Glutamatergic neuron (in vitro differentiated cells): ENCODE measurements around the gene ZFR. TPM values are rescaled to one million over a fixed set of nuclear protein-coding genes. Genes with fewer than 3 reads are reported as not detected.
A peak's percentile ranks its signal among the peaks of the same experiment; 100 is the strongest.

Experiments
- DNase-seq: peaks from one replicate; pipeline ENCODE4 v3.0.0; 2022
- H3K27ac Mint-ChIP-seq: one replicate; pipeline ENCODE4 v1.8.0; 2020; ENCODE audit warnings: mild to moderate bottlenecking, mixed read lengths, inconsistent platforms; ENCODE audit not compliant: unreplicated experiment
- H3K27me3 Mint-ChIP-seq: one replicate; pipeline ENCODE4 v1.8.0; 2020; ENCODE audit warnings: mild to moderate bottlenecking, moderate library complexity, mixed read lengths, inconsistent platforms; ENCODE audit not compliant: unreplicated experiment
- H3K36me3 Mint-ChIP-seq: one replicate; pipeline ENCODE4 v1.8.0; 2020; ENCODE audit warnings: mild to moderate bottlenecking, mixed read lengths, inconsistent platforms; ENCODE audit not compliant: unreplicated experiment
- H3K4me1 Mint-ChIP-seq: one replicate; pipeline ENCODE4 v1.8.0; 2020; ENCODE audit warnings: mild to moderate bottlenecking, low read depth, mixed read lengths, inconsistent platforms; ENCODE audit not compliant: unreplicated experiment
- H3K4me3 Mint-ChIP-seq: one replicate; pipeline ENCODE4 v1.8.0; 2020; ENCODE audit warnings: mild to moderate bottlenecking, mixed read lengths, inconsistent platforms; ENCODE audit not compliant: unreplicated experiment
- H3K9me3 Mint-ChIP-seq: one replicate; pipeline ENCODE4 v1.8.0; 2020; ENCODE audit warnings: mild to moderate bottlenecking, moderate library complexity, mixed read lengths, inconsistent platforms; ENCODE audit not compliant: unreplicated experiment
- total RNA-seq: library from RNA; stranded (reverse); fragmentation: NEBNext Ultra II Directional; extraction: Animal tissue kit (Norgen Biotek cat#: 25700); gene quantifications from one replicate; pipeline ENCODE4 v1.2.1, GENCODE V29; 2021; ENCODE audit not compliant: unreplicated experiment
- TF ChIP-seq, protein P1 (sequence below): fragments of 200-600 bp; sonication (generic); IDR thresholded peaks from one replicate; pipeline ENCODE4 v1.5.0; 2021; ENCODE audit not compliant: partially characterized antibody, unreplicated experiment

The ZFR gene
- total RNA-seq, 1 donor from 2014 or later, result 84.5 TPM

DNA sequence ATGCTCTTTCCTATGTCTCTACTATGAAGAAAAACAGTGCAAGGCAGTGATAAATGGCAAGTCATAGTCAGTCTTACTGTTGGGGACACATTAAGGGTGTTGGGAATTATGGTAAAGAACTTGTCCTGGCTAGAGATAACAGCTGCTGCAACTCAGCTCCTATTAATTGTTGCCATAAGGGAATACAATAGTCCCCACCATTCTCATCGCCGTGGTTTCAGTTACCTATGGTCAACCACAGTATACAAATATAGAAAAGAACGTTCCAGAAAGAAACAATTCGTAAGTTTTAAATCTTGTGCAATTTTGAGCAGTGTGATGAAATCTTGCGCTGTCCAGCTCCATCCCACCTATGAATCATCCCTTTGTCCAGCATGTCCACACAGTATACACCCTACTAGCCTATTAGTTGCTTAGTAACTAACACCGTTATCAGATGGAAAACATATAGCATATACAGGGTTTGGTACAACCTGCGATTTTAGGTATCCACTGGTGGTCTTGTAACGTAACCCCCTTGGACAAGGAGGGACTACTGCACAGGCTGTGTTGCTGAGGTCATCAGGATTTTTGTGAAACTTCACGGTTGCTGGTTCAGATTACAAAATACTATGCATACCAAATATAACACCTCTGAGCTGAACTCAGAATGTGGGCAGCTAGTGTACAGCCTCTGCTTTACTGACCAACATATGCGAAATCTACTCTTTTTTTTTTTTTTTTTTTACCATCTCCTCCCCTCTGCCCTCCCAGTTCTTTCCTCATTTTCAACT is 53.5 kb downstream of the ZFR start:
- H3K36me3 Mint-ChIP-seq, result no peaks in the 10 kb centered on the region

DNA sequence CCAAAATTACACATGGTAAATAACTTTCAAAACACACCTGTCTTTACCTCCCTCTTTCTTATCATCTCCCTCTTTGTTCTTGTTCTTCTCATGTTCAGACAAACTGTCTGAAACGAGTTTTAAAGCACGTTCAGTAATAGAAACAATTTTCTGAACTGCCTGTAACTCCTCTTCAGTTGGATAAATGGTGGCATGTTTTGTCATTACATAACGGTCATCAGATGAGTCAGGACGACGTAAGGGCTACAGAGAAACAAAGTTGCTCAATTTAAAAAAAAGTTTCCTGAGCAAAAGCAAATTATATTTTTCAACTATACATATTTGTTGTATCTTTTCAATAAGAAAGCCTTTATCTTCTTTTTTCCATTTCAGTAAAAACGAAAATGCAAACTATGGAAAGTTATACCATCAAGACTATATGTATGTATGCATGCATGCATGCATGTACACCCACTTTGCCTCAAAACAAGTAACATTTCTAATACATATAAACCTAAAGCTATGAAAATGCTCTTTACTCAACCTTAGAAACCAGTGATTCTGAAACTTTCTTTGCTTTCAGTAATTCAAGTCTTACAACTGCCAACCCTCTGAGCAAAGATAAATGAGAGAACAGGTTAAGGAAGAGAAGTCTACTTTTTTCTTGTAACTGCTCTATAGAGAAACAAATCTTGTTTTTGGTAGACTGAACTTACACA is 56.0 kb downstream of the ZFR start:
- TF ChIP-seq, protein P1, sequence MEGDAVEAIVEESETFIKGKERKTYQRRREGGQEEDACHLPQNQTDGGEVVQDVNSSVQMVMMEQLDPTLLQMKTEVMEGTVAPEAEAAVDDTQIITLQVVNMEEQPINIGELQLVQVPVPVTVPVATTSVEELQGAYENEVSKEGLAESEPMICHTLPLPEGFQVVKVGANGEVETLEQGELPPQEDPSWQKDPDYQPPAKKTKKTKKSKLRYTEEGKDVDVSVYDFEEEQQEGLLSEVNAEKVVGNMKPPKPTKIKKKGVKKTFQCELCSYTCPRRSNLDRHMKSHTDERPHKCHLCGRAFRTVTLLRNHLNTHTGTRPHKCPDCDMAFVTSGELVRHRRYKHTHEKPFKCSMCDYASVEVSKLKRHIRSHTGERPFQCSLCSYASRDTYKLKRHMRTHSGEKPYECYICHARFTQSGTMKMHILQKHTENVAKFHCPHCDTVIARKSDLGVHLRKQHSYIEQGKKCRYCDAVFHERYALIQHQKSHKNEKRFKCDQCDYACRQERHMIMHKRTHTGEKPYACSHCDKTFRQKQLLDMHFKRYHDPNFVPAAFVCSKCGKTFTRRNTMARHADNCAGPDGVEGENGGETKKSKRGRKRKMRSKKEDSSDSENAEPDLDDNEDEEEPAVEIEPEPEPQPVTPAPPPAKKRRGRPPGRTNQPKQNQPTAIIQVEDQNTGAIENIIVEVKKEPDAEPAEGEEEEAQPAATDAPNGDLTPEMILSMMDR, result no peak
- H3K36me3 Mint-ChIP-seq, result no peaks in the 10 kb centered on the region

More for the DNA sequence above, 53.5 kb downstream of the ZFR start:
- H3K9me3 Mint-ChIP-seq, result peaks cover 8% of the 10 kb centered on the region
- no peak overlapping the region for H3K4me3 Mint-ChIP-seq
- peaks cover 2% of the 10 kb centered on the region for H3K27me3 Mint-ChIP-seq
- TF ChIP-seq, protein P1, result no peak
- H3K27ac Mint-ChIP-seq, result peak overlapping the region; percentile 69
- H3K4me1 Mint-ChIP-seq, result peaks cover 11% of the 10 kb centered on the region
- DNase-seq, result no peak

DNA sequence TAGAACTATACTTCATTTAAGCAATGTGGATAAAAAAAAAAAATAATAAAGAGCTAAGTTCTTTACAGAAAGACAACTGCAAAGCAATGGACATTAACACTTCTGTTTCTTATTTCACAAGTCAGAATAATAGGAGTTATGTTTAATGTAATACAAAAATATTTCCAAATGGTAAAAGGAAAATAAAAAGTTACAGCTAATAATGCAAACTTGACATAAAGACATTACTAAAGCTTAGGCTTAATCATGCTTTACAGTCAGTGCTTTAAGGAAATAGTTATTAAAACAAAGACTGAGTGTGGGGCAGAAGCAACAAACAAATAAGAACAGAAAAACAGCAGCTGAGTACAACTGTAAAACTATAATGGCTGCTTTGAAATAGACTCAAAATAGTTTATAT is 56.7 kb downstream of the ZFR start:
- Mint-ChIP-seq H3K27me3 (peaks cover 2% of the 10 kb centered on the region), H3K27ac (no peak overlapping the region), H3K9me3 (peaks cover 6% of the 10 kb centered on the region), H3K4me1 (peaks cover 11% of the 10 kb centered on the region), H3K4me3 (no peak overlapping the region), H3K36me3 (no peaks in the 10 kb centered on the region)
- TF ChIP-seq, protein P1, result no peak
- no peak for DNase-seq

More for the DNA sequence above, 56.0 kb downstream of the ZFR start:
- no peak overlapping the region for H3K4me3 Mint-ChIP-seq
- H3K9me3 Mint-ChIP-seq, result peaks cover 6% of the 10 kb centered on the region
- no peak for DNase-seq
- no peak overlapping the region for H3K27ac Mint-ChIP-seq
- H3K27me3 Mint-ChIP-seq, result peaks cover 2% of the 10 kb centered on the region
- peaks cover 11% of the 10 kb centered on the region for H3K4me1 Mint-ChIP-seq

DNA sequence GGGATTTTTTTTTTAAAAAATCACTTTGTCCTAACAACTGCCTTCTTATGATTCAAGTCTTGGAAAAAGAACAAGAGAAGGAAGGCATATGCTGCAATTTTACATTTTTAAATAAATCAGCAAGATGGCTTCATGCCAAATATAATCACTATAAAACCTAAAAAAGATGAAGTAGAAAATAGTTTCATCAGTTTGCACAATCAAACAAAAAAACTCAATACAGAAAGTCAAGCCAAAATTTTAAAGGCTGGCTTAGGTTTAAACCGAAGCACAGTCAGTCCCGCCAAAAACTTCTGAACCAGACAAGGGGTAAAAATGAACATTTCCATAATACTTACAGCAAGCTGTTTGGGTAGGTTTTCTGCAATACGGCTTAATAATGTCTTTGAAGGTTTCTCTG is 57.3 kb downstream of the ZFR start:
- peaks cover 11% of the 10 kb centered on the region for H3K4me1 Mint-ChIP-seq
- H3K9me3 Mint-ChIP-seq, result peaks cover 6% of the 10 kb centered on the region
- H3K36me3 Mint-ChIP-seq, result no peaks in the 10 kb centered on the region
- no peak for DNase-seq
- TF ChIP-seq, protein P1, result no peak
- peaks cover 2% of the 10 kb centered on the region for H3K27me3 Mint-ChIP-seq
- H3K4me3 Mint-ChIP-seq, result no peak overlapping the region
- H3K27ac Mint-ChIP-seq, result no peak overlapping the region

DNA sequence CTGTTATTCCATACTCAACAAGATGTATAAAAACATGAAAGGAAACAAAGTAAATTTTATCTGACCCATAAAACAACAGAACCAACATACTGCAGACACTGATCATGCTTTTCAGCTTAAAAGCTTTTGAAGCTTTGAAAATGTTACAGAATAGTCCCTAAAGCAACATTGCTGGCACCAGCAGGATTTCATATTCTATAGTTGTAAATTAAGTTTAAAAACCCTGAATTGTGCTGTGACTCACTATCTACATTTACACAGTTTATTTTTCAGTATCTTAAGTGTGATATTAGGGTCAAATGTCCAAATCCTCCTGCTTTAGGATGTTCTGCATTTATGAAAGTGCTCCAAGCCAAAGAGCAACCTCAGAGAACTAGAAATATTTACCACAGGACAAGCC is 59.9 kb downstream of the ZFR start:
- Mint-ChIP-seq H3K4me1 (no peaks in the 10 kb centered on the region), H3K9me3 (no peaks in the 10 kb centered on the region), H3K27me3 (no peaks in the 10 kb centered on the region), H3K4me3 (no peak overlapping the region), H3K27ac (no peak overlapping the region), H3K36me3 (no peaks in the 10 kb centered on the region)
- no peak for DNase-seq
- TF ChIP-seq, protein P1, result no peak
